Measurements from ENCODE around the gene SPAG17. TPM values are rescaled to one million over a fixed set of nuclear protein-coding genes. Genes with fewer than 3 reads are reported as not detected.

SPAG17 gene
- total RNA-seq, 1 donor from 2014 or later = 1.9 TPM

- Mint-ChIP-seq H3K36me3 (ENCODE audit: low read depth, unreplicated experiment) (no peaks in the 10 kb centered on the region), H3K9me3 (ENCODE audit: unreplicated experiment) (no peaks in the 10 kb centered on the region), H3K27me3 (ENCODE audit: low read depth, unreplicated experiment) (no peaks in the 10 kb centered on the region), H3K27ac (ENCODE audit: unreplicated experiment) (no peak overlapping the region), H3K4me3 (ENCODE audit: unreplicated experiment) (no peak overlapping the region), H3K4me1 (ENCODE audit: low read depth, unreplicated experiment) (peaks cover 14% of the 10 kb centered on the region)
- Histone ChIP-seq H3K4me3 (ENCODE audit: insufficient read depth, low read depth, low read length) (no peak overlapping the region), H3K4me2 (ENCODE audit: low read length) (no peak overlapping the region), H3K36me3 (ENCODE audit: insufficient read depth, low read length) (no peaks in the 10 kb centered on the region), H3K27me3 (ENCODE audit: insufficient read depth, low read length) (no peaks in the 10 kb centered on the region), H3K79me2 (ENCODE audit: insufficient read depth, low read length) (no peaks in the 10 kb centered on the region), H3K4me1 (ENCODE audit: insufficient read depth, low read length) (no peaks in the 10 kb centered on the region), H3K9ac (ENCODE audit: low read length) (no peak overlapping the region), H2AFZ (ENCODE audit: low read depth, low read length) (no peak overlapping the region), H3K9me3 (ENCODE audit: insufficient read depth, low read depth, low read length) (no peaks in the 10 kb centered on the region), H3K27ac (ENCODE audit: low read depth, low read length) (no peak overlapping the region), H4K20me1 (ENCODE audit: insufficient read depth, low read length) (no peaks in the 10 kb centered on the region)
- FAIRE-seq (peak; percentile 37), DNase-seq (ENCODE audit: low read depth) (peak; percentile 51)
- TF ChIP-seq EZH2 (IDR thresholded peaks at IDR 0.05; ENCODE audit: insufficient read depth, low read length) = no peak
- TF ChIP-seq CTCF (IDR thresholded peaks at IDR 0.05; ENCODE audit: insufficient read depth, low read depth, low read length) = no peak
These were observed 69.3 kb downstream of the SPAG17 start for GRCh38 chr1:118115567-118116295.

GRCh38 chr1:118113261-118113660 is 71.8 kb downstream of the SPAG17 start:
- Mint-ChIP-seq H3K36me3 (ENCODE audit: low read depth, unreplicated experiment) (no peaks in the 10 kb centered on the region), H3K27ac (ENCODE audit: unreplicated experiment) (no peak overlapping the region), H3K4me3 (ENCODE audit: unreplicated experiment) (no peak overlapping the region), H3K27me3 (ENCODE audit: low read depth, unreplicated experiment) (no peaks in the 10 kb centered on the region), H3K9me3 (ENCODE audit: unreplicated experiment) (no peaks in the 10 kb centered on the region), H3K4me1 (ENCODE audit: low read depth, unreplicated experiment) (peaks cover 14% of the 10 kb centered on the region)
- Histone ChIP-seq H3K4me2 (ENCODE audit: low read length) (no peak overlapping the region), H3K9ac (ENCODE audit: low read length) (no peak overlapping the region), H2AFZ (ENCODE audit: low read depth, low read length) (no peak overlapping the region), H3K4me1 (ENCODE audit: insufficient read depth, low read length) (no peaks in the 10 kb centered on the region), H3K36me3 (ENCODE audit: insufficient read depth, low read length) (no peaks in the 10 kb centered on the region), H3K27me3 (ENCODE audit: insufficient read depth, low read length) (no peaks in the 10 kb centered on the region), H3K27ac (ENCODE audit: low read depth, low read length) (no peak overlapping the region), H4K20me1 (ENCODE audit: insufficient read depth, low read length) (no peaks in the 10 kb centered on the region), H3K4me3 (ENCODE audit: insufficient read depth, low read depth, low read length) (no peak overlapping the region), H3K79me2 (ENCODE audit: insufficient read depth, low read length) (no peaks in the 10 kb centered on the region), H3K9me3 (ENCODE audit: insufficient read depth, low read depth, low read length) (no peaks in the 10 kb centered on the region)
- TF ChIP-seq CTCF (IDR thresholded peaks at IDR 0.05; ENCODE audit: insufficient read depth, low read depth, low read length) = no peak
- TF ChIP-seq EZH2 (IDR thresholded peaks at IDR 0.05; ENCODE audit: insufficient read depth, low read length) = no peak
- DNase-seq (ENCODE audit: low read depth) (peak; percentile 70), FAIRE-seq (peak; percentile 91)

- no peak for TF ChIP-seq EZH2 (IDR thresholded peaks at IDR 0.05; ENCODE audit: insufficient read depth, low read length)
- no peak for TF ChIP-seq CTCF (IDR thresholded peaks at IDR 0.05; ENCODE audit: insufficient read depth, low read depth, low read length)
- Histone ChIP-seq H2AFZ (ENCODE audit: low read depth, low read length) (no peak overlapping the region), H3K4me3 (ENCODE audit: insufficient read depth, low read depth, low read length) (no peak overlapping the region), H4K20me1 (ENCODE audit: insufficient read depth, low read length) (no peaks in the 10 kb centered on the region), H3K4me2 (ENCODE audit: low read length) (no peak overlapping the region), H3K27me3 (ENCODE audit: insufficient read depth, low read length) (peaks cover 2% of the 10 kb centered on the region), H3K27ac (ENCODE audit: low read depth, low read length) (no peak overlapping the region), H3K36me3 (ENCODE audit: insufficient read depth, low read length) (no peaks in the 10 kb centered on the region), H3K9me3 (ENCODE audit: insufficient read depth, low read depth, low read length) (no peaks in the 10 kb centered on the region), H3K4me1 (ENCODE audit: insufficient read depth, low read length) (no peaks in the 10 kb centered on the region), H3K79me2 (ENCODE audit: insufficient read depth, low read length) (no peaks in the 10 kb centered on the region), H3K9ac (ENCODE audit: low read length) (no peak overlapping the region)
- Mint-ChIP-seq H3K36me3 (ENCODE audit: low read depth, unreplicated experiment) (no peaks in the 10 kb centered on the region), H3K27ac (ENCODE audit: unreplicated experiment) (no peak overlapping the region), H3K27me3 (ENCODE audit: low read depth, unreplicated experiment) (peaks cover 2% of the 10 kb centered on the region), H3K4me1 (ENCODE audit: low read depth, unreplicated experiment) (peaks cover 14% of the 10 kb centered on the region), H3K9me3 (ENCODE audit: unreplicated experiment) (peaks cover 2% of the 10 kb centered on the region), H3K4me3 (ENCODE audit: unreplicated experiment) (no peak overlapping the region)
- FAIRE-seq (no peak), DNase-seq (ENCODE audit: low read depth) (peak; percentile 14)
These were observed 74.4 kb downstream of the SPAG17 start for GRCh38 chr1:118110580-118110979.

Measured in astrocyte (in vitro differentiated cells and primary cell).